ENCODE data around the gene MARCO. TPM values are rescaled to one million over a fixed set of nuclear protein-coding genes. Genes with fewer than 3 reads are reported as not detected.

MARCO gene
- total RNA-seq, 1 experiment from 2014 or later, result not detected

DNA sequence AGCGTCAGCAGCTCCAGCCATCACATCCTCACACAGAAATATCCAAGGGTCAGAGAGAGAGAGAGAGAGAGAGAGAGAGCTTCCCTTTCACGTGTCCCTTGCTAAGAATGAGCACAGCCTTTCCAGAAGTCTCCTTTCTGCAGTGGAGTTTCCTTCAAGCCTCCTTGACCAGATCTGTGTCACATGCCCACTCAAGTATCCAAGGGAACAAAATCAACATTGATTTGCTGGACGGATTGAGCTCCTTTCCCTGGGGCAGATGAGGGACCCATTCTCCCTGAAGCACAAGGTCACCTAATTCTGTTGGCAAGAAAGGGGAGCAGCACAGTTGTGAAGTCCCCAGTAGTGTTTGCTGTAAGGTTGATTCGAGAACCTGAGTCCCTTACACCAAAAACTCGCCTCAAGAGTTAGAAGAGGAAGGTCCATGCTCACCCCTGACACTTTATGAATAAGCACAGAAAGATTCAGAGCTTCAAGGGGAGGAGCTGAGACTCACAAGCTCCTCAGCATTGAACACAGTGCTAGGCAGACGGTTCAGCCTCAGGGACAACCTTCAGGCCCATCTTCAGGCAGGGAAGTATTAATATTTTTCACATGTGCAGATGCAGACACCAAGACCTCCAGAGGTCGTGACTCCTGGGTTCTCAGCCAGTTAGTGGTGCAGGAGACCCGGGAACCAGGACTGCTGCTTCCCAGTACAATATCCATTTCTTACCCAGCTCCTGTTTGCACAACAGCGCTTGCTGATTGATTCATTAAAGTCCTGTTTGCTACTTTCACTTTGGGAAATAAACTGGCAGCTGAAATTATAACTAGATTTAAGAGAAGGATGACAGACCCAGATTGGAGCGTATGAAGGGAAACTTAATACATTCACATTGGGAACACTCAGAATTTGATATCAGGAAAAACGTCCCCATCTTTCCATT lies 38.2 kb upstream of the MARCO start:
- no peak overlapping the region for H3K23ac ChIP-seq (ENCODE audit: insufficient read length, low read depth, low read length)
- no peak overlapping the region for H2AK5ac ChIP-seq (ENCODE audit: insufficient read length, low read length)
- H2BK5ac ChIP-seq (ENCODE audit: insufficient read length, low read length), result no peak overlapping the region
- H4K8ac ChIP-seq (replicated peaks; ENCODE audit: insufficient read length, low read depth, low read length), result no peak overlapping the region
- no peak for DNase-seq
- no peak overlapping the region for H3K27ac ChIP-seq (ENCODE audit: insufficient read length, low read depth, low read length)
- H2AFZ ChIP-seq (ENCODE audit: low read length), result no peak overlapping the region
- peaks cover 25% of the 10 kb centered on the region; the same call in 1 of the 2 replicates for H3K27me3 Mint-ChIP-seq (ENCODE audit: low read depth)
- H3K9ac ChIP-seq (ENCODE audit: extremely low read depth, insufficient read length, low read length), result no peak overlapping the region
- H3K27ac Mint-ChIP-seq, result no peak overlapping the region; a peak in 1 of 7 replicates
- no peaks in the 10 kb centered on the region for H3K79me1 ChIP-seq (ENCODE audit: insufficient read depth, low read depth, low read length, poor library complexity, severe bottlenecking)
- H3K23me2 ChIP-seq (ENCODE audit: insufficient read length, low read depth, low read length, poor library complexity, severe bottlenecking), result no peaks in the 10 kb centered on the region
- no peaks in the 10 kb centered on the region for H3K9me3 ChIP-seq (ENCODE audit: control insufficient read depth, low read depth, low read length)
- H2BK15ac ChIP-seq (ENCODE audit: low read depth, low read length), result no peak overlapping the region
- H2BK20ac ChIP-seq (ENCODE audit: low read depth, low read length, poor library complexity, severe bottlenecking), result no peak overlapping the region
- no peak overlapping the region for H3K18ac ChIP-seq (ENCODE audit: insufficient read length, low read depth, low read length)
- TF ChIP-seq, protein P1, sequence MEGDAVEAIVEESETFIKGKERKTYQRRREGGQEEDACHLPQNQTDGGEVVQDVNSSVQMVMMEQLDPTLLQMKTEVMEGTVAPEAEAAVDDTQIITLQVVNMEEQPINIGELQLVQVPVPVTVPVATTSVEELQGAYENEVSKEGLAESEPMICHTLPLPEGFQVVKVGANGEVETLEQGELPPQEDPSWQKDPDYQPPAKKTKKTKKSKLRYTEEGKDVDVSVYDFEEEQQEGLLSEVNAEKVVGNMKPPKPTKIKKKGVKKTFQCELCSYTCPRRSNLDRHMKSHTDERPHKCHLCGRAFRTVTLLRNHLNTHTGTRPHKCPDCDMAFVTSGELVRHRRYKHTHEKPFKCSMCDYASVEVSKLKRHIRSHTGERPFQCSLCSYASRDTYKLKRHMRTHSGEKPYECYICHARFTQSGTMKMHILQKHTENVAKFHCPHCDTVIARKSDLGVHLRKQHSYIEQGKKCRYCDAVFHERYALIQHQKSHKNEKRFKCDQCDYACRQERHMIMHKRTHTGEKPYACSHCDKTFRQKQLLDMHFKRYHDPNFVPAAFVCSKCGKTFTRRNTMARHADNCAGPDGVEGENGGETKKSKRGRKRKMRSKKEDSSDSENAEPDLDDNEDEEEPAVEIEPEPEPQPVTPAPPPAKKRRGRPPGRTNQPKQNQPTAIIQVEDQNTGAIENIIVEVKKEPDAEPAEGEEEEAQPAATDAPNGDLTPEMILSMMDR (conservative IDR thresholded peaks at IDR 0.05), result no peak
- H3K56ac ChIP-seq (ENCODE audit: insufficient read length, low read depth, low read length), result no peak overlapping the region
- H3K27me3 ChIP-seq (ENCODE audit: insufficient read depth, low read length), result no peaks in the 10 kb centered on the region
- H3K9me3 Mint-ChIP-seq, result peaks cover 2 to 4% of the 10 kb centered on the region in 2 experiments; a peak in 4 of 5 replicates
- H3K4me3 Mint-ChIP-seq, result no peak overlapping the region
- WGBS (ENCODE audit: extremely low coverage, insufficient read length, low lambda C conversion rate), result no CpG with 5 or more reads among the region's 11 CpGs
- no peaks in the 10 kb centered on the region for H3K79me2 ChIP-seq (ENCODE audit: insufficient read depth, low read length)
- H3T11ph ChIP-seq (ENCODE audit: low read length), result no peak overlapping the region
- no peak overlapping the region for H2BK12ac ChIP-seq (ENCODE audit: insufficient read length, low read depth, low read length)
- peaks cover 0 to 6% (median 3%) of the 10 kb centered on the region in 3 experiments; a peak in 4 of 7 replicates for H3K36me3 Mint-ChIP-seq (ENCODE audit: insufficient read depth in 1 of 3, low read depth in 3 of 3)
- H4K91ac ChIP-seq (ENCODE audit: insufficient read length, low read depth, low read length), result no peak overlapping the region
- no peak overlapping the region for H3K14ac ChIP-seq (ENCODE audit: insufficient read depth, low read length)
- H3K4ac ChIP-seq (ENCODE audit: low read depth, low read length), result no peak overlapping the region
- H3K4me1 ChIP-seq (ENCODE audit: insufficient read depth, low read length), result no peaks in the 10 kb centered on the region
- peaks cover 7 to 10% of the 10 kb centered on the region in 2 experiments for H3K4me1 Mint-ChIP-seq
- no peaks in the 10 kb centered on the region for H4K20me1 ChIP-seq (ENCODE audit: control insufficient read depth, insufficient read depth, insufficient read length)
- no peak overlapping the region for H2BK120ac ChIP-seq (ENCODE audit: low read depth, low read length, poor library complexity, severe bottlenecking)
- H4K5ac ChIP-seq (ENCODE audit: insufficient read length, low read depth, low read length), result no peak overlapping the region
- no peak overlapping the region for H3K4me2 ChIP-seq (ENCODE audit: insufficient read depth, insufficient read length, low read length)
